ENCODE results near the gene BCORL1.

DNA sequence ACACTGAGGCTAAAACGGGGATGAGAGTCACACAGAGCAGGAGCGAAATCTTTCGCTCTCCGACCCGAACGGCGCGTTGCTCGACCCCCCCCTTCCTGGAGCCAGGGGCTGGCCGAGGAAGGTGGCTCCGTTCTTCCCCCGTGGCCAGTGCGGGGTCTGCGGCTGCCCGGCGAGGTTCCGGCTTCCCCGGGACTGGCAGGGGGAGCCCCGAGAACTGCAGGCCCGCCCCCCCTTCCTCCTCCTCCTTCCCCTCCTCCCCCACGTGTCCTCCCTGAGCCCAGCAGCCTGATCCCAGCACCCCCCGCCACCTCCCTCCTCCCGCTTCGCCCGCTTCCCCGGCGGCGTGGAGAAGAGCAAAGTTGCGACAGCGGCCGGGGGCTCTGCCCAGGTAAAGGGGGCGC, 2.4 kb upstream of the BCORL1 start:
- TF ChIP-seq, protein P1, sequence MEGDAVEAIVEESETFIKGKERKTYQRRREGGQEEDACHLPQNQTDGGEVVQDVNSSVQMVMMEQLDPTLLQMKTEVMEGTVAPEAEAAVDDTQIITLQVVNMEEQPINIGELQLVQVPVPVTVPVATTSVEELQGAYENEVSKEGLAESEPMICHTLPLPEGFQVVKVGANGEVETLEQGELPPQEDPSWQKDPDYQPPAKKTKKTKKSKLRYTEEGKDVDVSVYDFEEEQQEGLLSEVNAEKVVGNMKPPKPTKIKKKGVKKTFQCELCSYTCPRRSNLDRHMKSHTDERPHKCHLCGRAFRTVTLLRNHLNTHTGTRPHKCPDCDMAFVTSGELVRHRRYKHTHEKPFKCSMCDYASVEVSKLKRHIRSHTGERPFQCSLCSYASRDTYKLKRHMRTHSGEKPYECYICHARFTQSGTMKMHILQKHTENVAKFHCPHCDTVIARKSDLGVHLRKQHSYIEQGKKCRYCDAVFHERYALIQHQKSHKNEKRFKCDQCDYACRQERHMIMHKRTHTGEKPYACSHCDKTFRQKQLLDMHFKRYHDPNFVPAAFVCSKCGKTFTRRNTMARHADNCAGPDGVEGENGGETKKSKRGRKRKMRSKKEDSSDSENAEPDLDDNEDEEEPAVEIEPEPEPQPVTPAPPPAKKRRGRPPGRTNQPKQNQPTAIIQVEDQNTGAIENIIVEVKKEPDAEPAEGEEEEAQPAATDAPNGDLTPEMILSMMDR (conservative IDR thresholded peaks at IDR 0.05; ENCODE audit: low read length) = no peak
- no peak for TF ChIP-seq EZH2phosphoT487 (IDR thresholded peaks at IDR 0.05; ENCODE audit: borderline replicate concordance, low read depth, low read length)

Measured in OCI-LY7 (cell line).